ENCODE measurements around the gene C1QTNF3. TPM values are rescaled to one million over a fixed set of nuclear protein-coding genes. Genes with fewer than 3 reads are reported as not detected.

C1QTNF3 gene
- total and polyA plus RNA-seq, 9 donors: 2.8 to 17.9 (median 4.4) TPM

DNA sequence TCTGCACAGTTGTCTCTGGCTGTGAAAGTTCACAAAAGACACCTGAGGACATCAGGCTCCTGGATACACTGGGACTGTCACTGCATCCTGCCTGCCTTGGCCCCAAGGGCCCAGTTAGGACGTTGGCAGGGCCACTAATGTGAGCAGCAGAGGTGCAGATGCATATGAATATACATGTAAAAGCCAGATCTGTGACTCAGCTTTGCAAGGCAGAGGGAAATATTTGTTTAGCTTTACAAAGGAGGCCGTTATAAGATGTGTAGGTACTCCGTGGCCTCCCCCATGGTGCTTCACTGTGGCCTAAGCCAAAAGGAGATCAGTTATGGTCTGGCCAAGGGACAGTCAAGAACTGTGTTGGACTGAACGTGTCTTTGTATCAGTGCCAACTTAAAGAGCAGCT lies 4.1 kb upstream of the C1QTNF3 start:
- H3K36me3 ChIP-seq: no peaks in the 10 kb centered on the region
- TF ChIP-seq, protein P1, sequence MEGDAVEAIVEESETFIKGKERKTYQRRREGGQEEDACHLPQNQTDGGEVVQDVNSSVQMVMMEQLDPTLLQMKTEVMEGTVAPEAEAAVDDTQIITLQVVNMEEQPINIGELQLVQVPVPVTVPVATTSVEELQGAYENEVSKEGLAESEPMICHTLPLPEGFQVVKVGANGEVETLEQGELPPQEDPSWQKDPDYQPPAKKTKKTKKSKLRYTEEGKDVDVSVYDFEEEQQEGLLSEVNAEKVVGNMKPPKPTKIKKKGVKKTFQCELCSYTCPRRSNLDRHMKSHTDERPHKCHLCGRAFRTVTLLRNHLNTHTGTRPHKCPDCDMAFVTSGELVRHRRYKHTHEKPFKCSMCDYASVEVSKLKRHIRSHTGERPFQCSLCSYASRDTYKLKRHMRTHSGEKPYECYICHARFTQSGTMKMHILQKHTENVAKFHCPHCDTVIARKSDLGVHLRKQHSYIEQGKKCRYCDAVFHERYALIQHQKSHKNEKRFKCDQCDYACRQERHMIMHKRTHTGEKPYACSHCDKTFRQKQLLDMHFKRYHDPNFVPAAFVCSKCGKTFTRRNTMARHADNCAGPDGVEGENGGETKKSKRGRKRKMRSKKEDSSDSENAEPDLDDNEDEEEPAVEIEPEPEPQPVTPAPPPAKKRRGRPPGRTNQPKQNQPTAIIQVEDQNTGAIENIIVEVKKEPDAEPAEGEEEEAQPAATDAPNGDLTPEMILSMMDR (IDR thresholded peaks at IDR 0.05): no peak
- TF ChIP-seq POLR2A (IDR thresholded peaks at IDR 0.05) (no peak), EP300 (IDR thresholded peaks at IDR 0.05) (no peak)
- no peaks in the 10 kb centered on the region for H3K9me3 ChIP-seq
- peaks cover 8% of the 10 kb centered on the region for H3K4me1 ChIP-seq (ENCODE audit: insufficient read depth)
- intact Hi-C loops (cut with DNase I): no loop called here
- no peak for DNase-seq
- no peak overlapping the region for H3K4me3 ChIP-seq
- 78 to 86% (median 83%) methylated on average over 4 of the region's 4 CpGs for WGBS, 3 donors
- no peaks in the 10 kb centered on the region for H3K27me3 ChIP-seq
- no peak overlapping the region for H3K27ac ChIP-seq

DNA sequence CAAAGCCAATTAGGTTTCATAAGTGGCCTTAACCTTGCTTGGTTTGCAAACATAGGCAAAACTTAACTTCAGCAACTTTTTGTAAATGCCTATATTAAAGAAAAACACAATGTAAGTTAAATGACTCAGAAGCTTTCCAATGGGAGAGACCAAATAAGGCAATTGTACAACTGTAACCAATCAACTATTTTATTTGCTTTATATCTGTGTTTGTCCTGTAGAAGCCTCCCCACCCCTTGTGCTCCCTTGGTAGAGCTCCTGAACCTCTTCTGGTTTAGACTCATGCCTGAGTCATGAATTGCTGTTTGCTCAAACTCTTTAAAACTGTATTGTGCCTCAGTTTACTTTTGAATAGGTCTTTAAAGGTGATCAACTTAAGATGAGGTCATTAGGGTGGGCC lies 3.0 kb upstream of the C1QTNF3 start:
- Histone ChIP-seq H3K27ac (no peak overlapping the region), H3K9me3 (no peaks in the 10 kb centered on the region), H3K4me3 (no peak overlapping the region), H3K27me3 (no peaks in the 10 kb centered on the region), H3K4me1 (ENCODE audit: insufficient read depth) (peaks cover 8% of the 10 kb centered on the region), H3K36me3 (no peaks in the 10 kb centered on the region)
- TF ChIP-seq, protein P1 (IDR thresholded peaks at IDR 0.05): no peak
- TF ChIP-seq POLR2A (IDR thresholded peaks at IDR 0.05) (no peak), EP300 (IDR thresholded peaks at IDR 0.05) (no peak)
- DNase-seq: no peak
- intact Hi-C loops (cut with DNase I): no loop called here

DNA sequence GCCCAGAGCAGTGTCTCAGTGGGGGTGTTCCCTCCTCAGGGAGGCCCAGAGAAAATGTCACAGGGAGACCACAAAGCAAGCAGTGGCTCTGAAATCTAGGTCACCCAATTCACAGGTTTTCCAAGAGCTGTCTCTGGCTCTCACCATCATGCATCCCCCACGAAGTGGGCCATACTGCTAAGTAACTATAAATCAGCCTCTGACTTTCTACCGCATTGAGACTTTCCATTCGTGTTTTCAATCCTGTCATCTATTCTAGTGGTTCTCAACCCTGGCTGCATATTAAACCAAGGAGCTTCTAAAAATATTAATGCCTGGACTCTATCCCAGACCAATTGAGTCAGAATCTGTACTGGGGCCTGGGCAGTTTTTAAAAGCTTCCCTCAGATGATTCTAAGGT lies 2.0 kb upstream of the C1QTNF3 start:
- Histone ChIP-seq H3K36me3 (no peaks in the 10 kb centered on the region), H3K27ac (no peak overlapping the region), H3K27me3 (no peaks in the 10 kb centered on the region), H3K4me3 (no peak overlapping the region), H3K4me1 (ENCODE audit: insufficient read depth) (peaks cover 8% of the 10 kb centered on the region), H3K9me3 (no peaks in the 10 kb centered on the region)
- TF ChIP-seq POLR2A (IDR thresholded peaks at IDR 0.05) (no peak), EP300 (IDR thresholded peaks at IDR 0.05) (no peak)
- TF ChIP-seq, protein P1 (IDR thresholded peaks at IDR 0.05): no peak
- intact Hi-C loops (cut with DNase I): no loop called here
- no peak for DNase-seq
- 54 to 75% (median 70%) methylated on average over 3 of the region's 3 CpGs for WGBS, 3 donors

DNA sequence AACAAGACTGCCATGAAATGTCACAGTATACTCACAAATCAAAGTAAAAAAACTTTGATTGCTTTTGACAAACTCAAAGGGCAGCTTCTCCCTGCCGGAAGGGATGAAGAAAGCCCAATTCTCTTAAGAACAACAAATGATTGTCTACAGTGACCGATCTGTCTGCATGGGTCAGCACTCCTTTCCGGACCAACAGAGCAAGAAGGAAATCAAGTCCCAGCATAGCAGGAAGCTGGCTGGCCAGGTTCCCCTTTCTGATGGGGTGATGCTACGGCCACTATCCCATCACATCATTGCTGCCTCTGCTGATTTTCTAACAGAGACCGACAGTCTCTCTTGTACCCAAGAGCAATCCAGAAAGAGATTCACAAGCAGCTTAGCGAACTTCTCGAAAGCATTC lies 692 bp downstream of the C1QTNF3 start:
- intact Hi-C loops (cut with DNase I): no loop called here
- TF ChIP-seq EP300 (IDR thresholded peaks at IDR 0.05) (no peak), POLR2A (IDR thresholded peaks at IDR 0.05) (no peak)
- TF ChIP-seq, protein P1 (IDR thresholded peaks at IDR 0.05): no peak
- DNase-seq: no peak
- H3K36me3 ChIP-seq: no peaks in the 10 kb centered on the region
- H3K27ac ChIP-seq: no peak overlapping the region
- H3K4me3 ChIP-seq: no peak overlapping the region
- no peaks in the 10 kb centered on the region for H3K9me3 ChIP-seq
- H3K4me1 ChIP-seq (ENCODE audit: insufficient read depth): peaks cover 8% of the 10 kb centered on the region
- H3K27me3 ChIP-seq: no peaks in the 10 kb centered on the region
- 73 to 93% (median 87%) methylated on average over 7 of the region's 7 CpGs for WGBS, 3 donors
